HepG2 (cell line): ENCODE results near the gene RAB34. TPM values are rescaled to one million over a fixed set of nuclear protein-coding genes. Genes with fewer than 3 reads are reported as not detected.
A peak's percentile ranks its signal among the peaks of the same experiment; 100 is the strongest.

Source experiments
- CBX2 ChIP-seq, 2 experiments: fragments of 200-600 bp in 1 of 2; sonication (generic); formaldehyde crosslinking in 1 of 2; IDR thresholded peaks; 2 replicates each; pipeline versions ENCODE4 v1.7.0 to v1.8.1; 2018 to 2022; ENCODE audit warnings: low read depth in 2 of 2, low read length in 1 of 2, mild to moderate bottlenecking in 1 of 2, missing genetic modification reagents in 1 of 2
- CSRNP1 ChIP-seq: sonication (generic); formaldehyde crosslinking; IDR thresholded peaks from 2 replicates; pipeline ENCODE4 v1.8.1; 2023; ENCODE audit warnings: mild to moderate bottlenecking, missing genetic modification reagents
- NFYC ChIP-seq: IDR thresholded peaks from 2 replicates; pipeline ENCODE4 v1.6.1; 2016; ENCODE audit warnings: missing genetic modification reagents, missing compliant biosample characterization
- ZNF136 ChIP-seq: sonication (generic); formaldehyde crosslinking; IDR thresholded peaks from 2 replicates; pipeline ENCODE4 v1.8.1; 2022; ENCODE audit warnings: low read depth, mild to moderate bottlenecking, moderate library complexity, missing genetic modification reagents
- ZNF556 ChIP-seq: sonication (generic); formaldehyde crosslinking; IDR thresholded peaks from 2 replicates; pipeline ENCODE4 v1.4.0; 2020; ENCODE audit warnings: mild to moderate bottlenecking, missing genetic modification reagents, borderline replicate concordance
- ZNF710 ChIP-seq: sonication (generic); formaldehyde crosslinking; IDR thresholded peaks from 2 replicates; pipeline ENCODE4 v1.5.0; 2020; ENCODE audit warnings: mild to moderate bottlenecking, missing genetic modification reagents, borderline replicate concordance
- ZSCAN12 ChIP-seq: sonication (generic); formaldehyde crosslinking; IDR thresholded peaks from 2 replicates; pipeline ENCODE4 v1.9.0; 2021; ENCODE audit warnings: mild to moderate bottlenecking, missing genetic modification reagents
- polyA plus RNA-seq, 8 experiments: library from polyadenylated mRNA; depleted of rRNA in 3 of 8; stranded (reverse) in 7 of 8; unstranded in 1 of 8; fragments of >200 nt; fragmentation: Illumina TruSeq in 4 of 8; extraction: Trizol in 4 of 8; gene quantifications; 2 replicates each; pipeline versions ENCODE4 v1.2.1 to v1.2.3, GENCODE V29; 2011 to 2016; ENCODE audit warnings: low read depth in 4 of 8, missing spikeins in 1 of 8, mixed read lengths in 1 of 8; ENCODE audit not compliant: insufficient read depth in 1 of 8
- total RNA-seq, 5 experiments: library from RNA; depleted of rRNA; stranded (reverse); fragments of >200 nt; fragmentation: Illumina TruSeq; extraction: Trizol; gene quantifications; 2 replicates each; pipeline ENCODE4 v1.2.3, GENCODE V29; 2016; ENCODE audit warnings: low read depth in 1 of 5
- TF ChIP-seq, protein P1 (sequence below), 2 experiments: sonication (generic) in 1 of 2; formaldehyde crosslinking in 1 of 2; IDR thresholded peaks; 2 replicates each; pipeline versions ENCODE4 v1.6.1 to v1.9.0; 2014 to 2022; ENCODE audit warnings: antibody characterized with exemption in 1 of 2, borderline replicate concordance in 1 of 2, inconsistent platforms in 1 of 2, low read depth in 1 of 2, missing genetic modification reagents in 1 of 2
- TF ChIP-seq, protein P2 (sequence below): sonication (generic); formaldehyde crosslinking; IDR thresholded peaks from 2 replicates; pipeline ENCODE4 v1.4.0; 2020; ENCODE audit warnings: mild to moderate bottlenecking, missing genetic modification reagents, borderline replicate concordance

Gene RAB34
- total and polyA plus RNA-seq, 2 of the 13 experiments (the other 11 are each of a cell fraction or from before 2014, with no cell fraction given) = 0.49 TPM; not detected in 1

- TF ChIP-seq ZNF710 (CRISPR knock-in tag) (0 out of 2 replicates have a peak, but pooled peaks have one; percentile 9), CBX2 (IDR thresholded peaks at IDR 0.05; ENCODE audit: low read depth, low read length) (no peak), CBX2 (CRISPR knock-in tag; IDR thresholded peaks at IDR 0.05; ENCODE audit: low read depth) (no peak), ZNF136 (no peak; the same call in 1 of the 2 replicates), ZSCAN12 (CRISPR knock-in tag) (peak; percentile 16; the same call in 1 of the 2 replicates), CSRNP1 (CRISPR knock-in tag) (peak; percentile 70), NFYC (CRISPR knock-in tag) (peak; percentile 46; the same call in 1 of the 2 replicates), ZNF556 (CRISPR knock-in tag) (0 out of 2 replicates have a peak, but pooled peaks have one; percentile 30)
- TF ChIP-seq, protein P1, sequence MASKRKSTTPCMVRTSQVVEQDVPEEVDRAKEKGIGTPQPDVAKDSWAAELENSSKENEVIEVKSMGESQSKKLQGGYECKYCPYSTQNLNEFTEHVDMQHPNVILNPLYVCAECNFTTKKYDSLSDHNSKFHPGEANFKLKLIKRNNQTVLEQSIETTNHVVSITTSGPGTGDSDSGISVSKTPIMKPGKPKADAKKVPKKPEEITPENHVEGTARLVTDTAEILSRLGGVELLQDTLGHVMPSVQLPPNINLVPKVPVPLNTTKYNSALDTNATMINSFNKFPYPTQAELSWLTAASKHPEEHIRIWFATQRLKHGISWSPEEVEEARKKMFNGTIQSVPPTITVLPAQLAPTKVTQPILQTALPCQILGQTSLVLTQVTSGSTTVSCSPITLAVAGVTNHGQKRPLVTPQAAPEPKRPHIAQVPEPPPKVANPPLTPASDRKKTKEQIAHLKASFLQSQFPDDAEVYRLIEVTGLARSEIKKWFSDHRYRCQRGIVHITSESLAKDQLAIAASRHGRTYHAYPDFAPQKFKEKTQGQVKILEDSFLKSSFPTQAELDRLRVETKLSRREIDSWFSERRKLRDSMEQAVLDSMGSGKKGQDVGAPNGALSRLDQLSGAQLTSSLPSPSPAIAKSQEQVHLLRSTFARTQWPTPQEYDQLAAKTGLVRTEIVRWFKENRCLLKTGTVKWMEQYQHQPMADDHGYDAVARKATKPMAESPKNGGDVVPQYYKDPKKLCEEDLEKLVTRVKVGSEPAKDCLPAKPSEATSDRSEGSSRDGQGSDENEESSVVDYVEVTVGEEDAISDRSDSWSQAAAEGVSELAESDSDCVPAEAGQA (IDR thresholded peaks at IDR 0.05; ENCODE audit: low read depth) = no peak
- TF ChIP-seq, protein P1 (CRISPR knock-in tag; IDR thresholded peaks at IDR 0.05; ENCODE audit: borderline replicate concordance) = no peak
- TF ChIP-seq, protein P2, sequence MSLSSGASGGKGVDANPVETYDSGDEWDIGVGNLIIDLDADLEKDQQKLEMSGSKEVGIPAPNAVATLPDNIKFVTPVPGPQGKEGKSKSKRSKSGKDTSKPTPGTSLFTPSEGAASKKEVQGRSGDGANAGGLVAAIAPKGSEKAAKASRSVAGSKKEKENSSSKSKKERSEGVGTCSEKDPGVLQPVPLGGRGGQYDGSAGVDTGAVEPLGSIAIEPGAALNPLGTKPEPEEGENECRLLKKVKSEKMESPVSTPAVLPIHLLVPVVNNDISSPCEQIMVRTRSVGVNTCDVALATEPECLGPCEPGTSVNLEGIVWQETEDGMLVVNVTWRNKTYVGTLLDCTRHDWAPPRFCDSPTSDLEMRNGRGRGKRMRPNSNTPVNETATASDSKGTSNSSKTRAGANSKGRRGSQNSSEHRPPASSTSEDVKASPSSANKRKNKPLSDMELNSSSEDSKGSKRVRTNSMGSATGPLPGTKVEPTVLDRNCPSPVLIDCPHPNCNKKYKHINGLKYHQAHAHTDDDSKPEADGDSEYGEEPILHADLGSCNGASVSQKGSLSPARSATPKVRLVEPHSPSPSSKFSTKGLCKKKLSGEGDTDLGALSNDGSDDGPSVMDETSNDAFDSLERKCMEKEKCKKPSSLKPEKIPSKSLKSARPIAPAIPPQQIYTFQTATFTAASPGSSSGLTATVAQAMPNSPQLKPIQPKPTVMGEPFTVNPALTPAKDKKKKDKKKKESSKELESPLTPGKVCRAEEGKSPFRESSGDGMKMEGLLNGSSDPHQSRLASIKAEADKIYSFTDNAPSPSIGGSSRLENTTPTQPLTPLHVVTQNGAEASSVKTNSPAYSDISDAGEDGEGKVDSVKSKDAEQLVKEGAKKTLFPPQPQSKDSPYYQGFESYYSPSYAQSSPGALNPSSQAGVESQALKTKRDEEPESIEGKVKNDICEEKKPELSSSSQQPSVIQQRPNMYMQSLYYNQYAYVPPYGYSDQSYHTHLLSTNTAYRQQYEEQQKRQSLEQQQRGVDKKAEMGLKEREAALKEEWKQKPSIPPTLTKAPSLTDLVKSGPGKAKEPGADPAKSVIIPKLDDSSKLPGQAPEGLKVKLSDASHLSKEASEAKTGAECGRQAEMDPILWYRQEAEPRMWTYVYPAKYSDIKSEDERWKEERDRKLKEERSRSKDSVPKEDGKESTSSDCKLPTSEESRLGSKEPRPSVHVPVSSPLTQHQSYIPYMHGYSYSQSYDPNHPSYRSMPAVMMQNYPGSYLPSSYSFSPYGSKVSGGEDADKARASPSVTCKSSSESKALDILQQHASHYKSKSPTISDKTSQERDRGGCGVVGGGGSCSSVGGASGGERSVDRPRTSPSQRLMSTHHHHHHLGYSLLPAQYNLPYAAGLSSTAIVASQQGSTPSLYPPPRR (CRISPR knock-in tag) = no peak
These were observed 8.1 kb upstream of the RAB34 start (continued) for GRCh38 chr17:28725660-28726225.
